ENCODE data around the gene TMEM270.
A peak's percentile ranks its signal among the peaks of the same experiment; 100 is the strongest.

The TMEM270 gene

GRCh38 chr7:73865738-73866445 is 4.9 kb downstream of the TMEM270 start:
- peak; percentile 34 for DNase-seq (ENCODE audit: low spot score)
- peak; percentile 71 for TF ChIP-seq CTCF (conservative IDR thresholded peaks at IDR 0.05; ENCODE audit: low read depth)
- ChIA-PET CTCF (interaction anchor here (0.5 to 2.5 kb wide), 5 partner anchors 23 to 161 kb away, joined by 3 to 10 read pairs (median 5); no protein-coding TSS in a partner anchor), POLR2A (ENCODE audit: low non-redundant PET) (no interaction called here)
- no peak overlapping the region for H3K27ac ChIP-seq

- no peak for TF ChIP-seq CTCF (conservative IDR thresholded peaks at IDR 0.05; ENCODE audit: low read depth)
- no peak overlapping the region for H3K27ac ChIP-seq
- ChIA-PET POLR2A (ENCODE audit: low non-redundant PET) (no interaction called here), CTCF (interaction anchor here (2.5 kb wide), 2 partner anchors 113 to 160 kb away, joined by 9 to 10 read pairs; no protein-coding TSS in a partner anchor)
- no peak for DNase-seq (ENCODE audit: low spot score)
Observed at GRCh38 chr7:73866446-73866767, 5.4 kb downstream of the TMEM270 start.

- no peak for DNase-seq (ENCODE audit: low spot score)
- H3K27ac ChIP-seq: no peak overlapping the region
- POLR2A ChIA-PET (ENCODE audit: low non-redundant PET): no interaction called here
- CTCF ChIA-PET: interaction anchor here (0.9 to 1.4 kb wide), 2 partner anchors 158 to 532 kb away, joined by 4 to 5 read pairs; no protein-coding TSS in a partner anchor
- no peak for TF ChIP-seq CTCF (conservative IDR thresholded peaks at IDR 0.05; ENCODE audit: low read depth)
Observed at GRCh38 chr7:73869011-73869798, 8.2 kb downstream of the TMEM270 start.

GRCh38 chr7:73870041-73870492 is 9.1 kb downstream of the TMEM270 start:
- ChIA-PET POLR2A (ENCODE audit: low non-redundant PET) (no interaction called here), CTCF (interaction anchor here (0.6 to 1.4 kb wide), 2 partner anchors 105 to 157 kb away, joined by 5 to 6 read pairs; no protein-coding TSS in a partner anchor)
- no peak for DNase-seq (ENCODE audit: low spot score)
- H3K27ac ChIP-seq: no peak overlapping the region
- TF ChIP-seq CTCF (conservative IDR thresholded peaks at IDR 0.05; ENCODE audit: low read depth): no peak

- ChIA-PET CTCF (interaction anchor here (0.5 kb wide), 1 partner anchor 138 kb away, joined by 3 read pairs; no protein-coding TSS in a partner anchor), POLR2A (ENCODE audit: low non-redundant PET) (no interaction called here)
- no peak overlapping the region for H3K27ac ChIP-seq
- no peak for TF ChIP-seq CTCF (conservative IDR thresholded peaks at IDR 0.05; ENCODE audit: low read depth)
- no peak for DNase-seq (ENCODE audit: low spot score)
Observed at GRCh38 chr7:73871163-73872011, 10.4 kb downstream of the TMEM270 start.

Data from RWPE1 (cell line).